Lower leg skin (tissue), 3 donors: ENCODE data around the gene OTULINL.

Source experiments
- CTCF ChIP-seq, 3 donors: fragments of 450-650 bp; IDR thresholded peaks; one replicate each; pipeline ENCODE4 v1.5.1; 2016; ENCODE audit warnings: antibody characterized with exemption in 3 of 3, mild to moderate bottlenecking in 3 of 3, moderate library complexity in 2 of 3
- POLR2A ChIP-seq, 2 donors: fragments of 450-650 bp; IDR thresholded peaks; one replicate each; pipeline ENCODE4 v1.6.1; 2016 to 2017; ENCODE audit warnings: antibody characterized with exemption in 2 of 2, mild to moderate bottlenecking in 1 of 2, moderate library complexity in 1 of 2

- TF ChIP-seq POLR2A (IDR thresholded peaks at IDR 0.05) = no peak
- TF ChIP-seq CTCF (IDR thresholded peaks at IDR 0.05) = no peak
Observed at GRCh38 chr5:14576206-14576605, 5.4 kb upstream of the OTULINL start.
